CD4-positive, CD25-positive, alpha-beta regulatory T cell (primary cell): ENCODE results near the gene PTPRR. TPM values are rescaled to one million over a fixed set of nuclear protein-coding genes. Genes with fewer than 3 reads are reported as not detected.

Experiments
- ATAC-seq, 2 donors: fragments of 150-1000 bp; cut with Tn5 transposase; one replicate each; pipeline ENCODE4 v1.10.0; 2021; ENCODE audit warnings: low read depth in 2 of 2, moderate number of reproducible peaks in 2 of 2, moderate library complexity in 1 of 2
- DNase-seq, 3 donors: peaks; one replicate each; pipeline versions ENCODE4 v3.0.0 to v3.0.0-alpha.2; 2012 to 2022; ENCODE audit warnings: mixed read lengths in 1 of 3
- H3K27ac ChIP-seq: one replicate; pipeline ENCODE4 v1.7.0; 2013; ENCODE audit warnings: mild to moderate bottlenecking, low read length; ENCODE audit not compliant: insufficient read depth, poor library complexity, severe bottlenecking
- H3K27me3 ChIP-seq: one replicate; pipeline ENCODE4 v1.7.0; 2013; ENCODE audit warnings: low read length; ENCODE audit not compliant: control insufficient read depth, insufficient read depth
- H3K36me3 ChIP-seq: one replicate; pipeline ENCODE4 v1.7.0; 2013; ENCODE audit warnings: mild to moderate bottlenecking, low read length, moderate library complexity; ENCODE audit not compliant: control insufficient read depth, insufficient read depth
- H3K4me1 ChIP-seq: 2 replicates; pipeline ENCODE4 v1.7.0; 2013; ENCODE audit warnings: mild to moderate bottlenecking, low read length; ENCODE audit not compliant: insufficient read depth, control insufficient read depth, poor library complexity, severe bottlenecking
- H3K4me3 ChIP-seq: one replicate; pipeline ENCODE4 v1.7.0; 2013; ENCODE audit warnings: low read depth, mild to moderate bottlenecking, low read length, moderate library complexity
- H3K9me3 ChIP-seq, 2 experiments: 1 replicate in 1 of 2; 2 replicates in 1 of 2; pipeline ENCODE4 v1.7.0; 2013; ENCODE audit warnings: low read length in 2 of 2, mild to moderate bottlenecking in 1 of 2, moderate library complexity in 1 of 2; ENCODE audit not compliant: control insufficient read depth in 2 of 2
- H3K27ac Mint-ChIP-seq, 3 donors: one replicate each; pipeline ENCODE4 v1.8.0; 2020 to 2022; ENCODE audit warnings: mild to moderate bottlenecking in 3 of 3, mixed read lengths in 3 of 3, moderate library complexity in 2 of 3
- H3K27me3 Mint-ChIP-seq: one replicate; pipeline ENCODE4 v1.8.0; 2022; ENCODE audit warnings: mild to moderate bottlenecking, mixed read lengths
- H3K36me3 Mint-ChIP-seq: one replicate; pipeline ENCODE4 v1.8.0; 2020; ENCODE audit warnings: mixed read lengths
- H3K4me1 Mint-ChIP-seq, 4 donors: one replicate each; pipeline ENCODE4 v1.8.0; 2020 to 2022; ENCODE audit warnings: mixed read lengths in 4 of 4, mild to moderate bottlenecking in 1 of 4
- H3K4me3 Mint-ChIP-seq, 4 donors: one replicate each; pipeline ENCODE4 v1.8.0; 2020 to 2022; ENCODE audit warnings: mild to moderate bottlenecking in 4 of 4, mixed read lengths in 4 of 4, moderate library complexity in 3 of 4
- H3K9me3 Mint-ChIP-seq, 7 donors: one replicate each; pipeline ENCODE4 v1.8.0; 2020 to 2022; ENCODE audit warnings: mixed read lengths in 7 of 7, mild to moderate bottlenecking in 3 of 7, moderate library complexity in 2 of 7
- polyA plus RNA-seq, 4 donors: library from polyadenylated mRNA; unstranded; fragments of 300-500 nt; fragmentation: Illumina TruSeq; gene quantifications; one replicate each; pipeline ENCODE4 v1.2.3, GENCODE V29; 2021
- total RNA-seq: library from RNA; stranded (reverse); gene quantifications from one replicate; pipeline ENCODE4 v1.2.3, GENCODE V29; 2022

PTPRR gene
- total and polyA plus RNA-seq, 5 donors from 2014 or later, result not detected

- Histone ChIP-seq H3K4me1 (no peaks in the 10 kb centered on the region), H3K27me3 (no peaks in the 10 kb centered on the region), H3K4me3 (no peak overlapping the region), H3K9me3 (no peaks in the 10 kb centered on the region), H3K36me3 (no peaks in the 10 kb centered on the region), H3K27ac (no peak overlapping the region)
- Mint-ChIP-seq H3K27me3 (no peaks in the 10 kb centered on the region), H3K4me1 (no peaks in the 10 kb centered on the region), H3K27ac (no peak overlapping the region), H3K36me3 (no peaks in the 10 kb centered on the region), H3K9me3 (peaks cover 0 to 8% (median 3%) of the 10 kb centered on the region in 7 donors), H3K4me3 (no peak overlapping the region)
- ATAC-seq (no peak), DNase-seq (no peak)
Measured at GRCh38 chr12:70806827-70807226, 113.7 kb downstream of the PTPRR start.

- H3K27me3 Mint-ChIP-seq, result no peaks in the 10 kb centered on the region
- ATAC-seq (no peak), DNase-seq (no peak)
- Histone ChIP-seq H3K4me3 (no peak overlapping the region), H3K27me3 (no peaks in the 10 kb centered on the region), H3K36me3 (no peaks in the 10 kb centered on the region), H3K4me1 (no peaks in the 10 kb centered on the region), H3K27ac (no peak overlapping the region), H3K9me3 (no peaks in the 10 kb centered on the region)
- H3K4me3 Mint-ChIP-seq, result no peak overlapping the region
- no peaks in the 10 kb centered on the region for H3K36me3 Mint-ChIP-seq
- H3K27ac Mint-ChIP-seq, result no peak overlapping the region
- peaks cover 0 to 8% (median 3%) of the 10 kb centered on the region in 7 donors for H3K9me3 Mint-ChIP-seq
- no peaks in the 10 kb centered on the region for H3K4me1 Mint-ChIP-seq
Measured at GRCh38 chr12:70806043-70806442, 114.5 kb downstream of the PTPRR start.

- ATAC-seq (no peak), DNase-seq (no peak)
- no peak overlapping the region for H3K27ac ChIP-seq
- H3K9me3 ChIP-seq, result no peaks in the 10 kb centered on the region
- peaks cover 4% of the 10 kb centered on the region for H3K27me3 Mint-ChIP-seq
- no peak overlapping the region for H3K4me3 Mint-ChIP-seq
- H3K4me1 ChIP-seq, result no peaks in the 10 kb centered on the region
- no peak overlapping the region for H3K4me3 ChIP-seq
- H3K27ac Mint-ChIP-seq, result no peak overlapping the region
- H3K27me3 ChIP-seq, result no peaks in the 10 kb centered on the region
- H3K36me3 Mint-ChIP-seq, result no peaks in the 10 kb centered on the region
- H3K9me3 Mint-ChIP-seq, result peaks cover 0 to 4% (median 1%) of the 10 kb centered on the region in 7 donors
- no peaks in the 10 kb centered on the region for H3K36me3 ChIP-seq
- H3K4me1 Mint-ChIP-seq, result no peaks in the 10 kb centered on the region
Measured at GRCh38 chr12:70798016-70798783, 122.3 kb downstream of the PTPRR start.

GRCh38 chr12:70796989-70797388 is 123.5 kb downstream of the PTPRR start:
- Mint-ChIP-seq H3K4me1 (no peaks in the 10 kb centered on the region), H3K27ac (no peak overlapping the region), H3K36me3 (no peaks in the 10 kb centered on the region), H3K27me3 (peaks cover 4% of the 10 kb centered on the region), H3K4me3 (no peak overlapping the region), H3K9me3 (peaks cover 0 to 4% (median 1%) of the 10 kb centered on the region in 7 donors)
- DNase-seq, result no peak
- H3K27ac ChIP-seq, result no peak overlapping the region
- H3K27me3 ChIP-seq, result no peaks in the 10 kb centered on the region
- no peak overlapping the region for H3K4me3 ChIP-seq
- no peaks in the 10 kb centered on the region for H3K36me3 ChIP-seq
- no peaks in the 10 kb centered on the region for H3K4me1 ChIP-seq
- ATAC-seq, result no peak
- H3K9me3 ChIP-seq, result no peaks in the 10 kb centered on the region

GRCh38 chr12:70795608-70796007 is 124.9 kb downstream of the PTPRR start:
- no peak for DNase-seq
- H3K27me3 Mint-ChIP-seq, result peaks cover 4% of the 10 kb centered on the region
- no peak overlapping the region for H3K27ac Mint-ChIP-seq
- Histone ChIP-seq H3K4me3 (no peak overlapping the region), H3K4me1 (no peaks in the 10 kb centered on the region), H3K27ac (no peak overlapping the region), H3K27me3 (no peaks in the 10 kb centered on the region), H3K36me3 (no peaks in the 10 kb centered on the region), H3K9me3 (no peaks in the 10 kb centered on the region)
- no peaks in the 10 kb centered on the region for H3K4me1 Mint-ChIP-seq
- H3K9me3 Mint-ChIP-seq, result peaks cover 0 to 3% (median 2%) of the 10 kb centered on the region in 7 donors
- no peak for ATAC-seq
- H3K4me3 Mint-ChIP-seq, result no peak overlapping the region
- no peaks in the 10 kb centered on the region for H3K36me3 Mint-ChIP-seq

GRCh38 chr12:70794131-70794530 is 126.4 kb downstream of the PTPRR start:
- H3K9me3 Mint-ChIP-seq, result peaks cover 0 to 3% (median 2%) of the 10 kb centered on the region in 7 donors
- peaks cover 4% of the 10 kb centered on the region for H3K27me3 Mint-ChIP-seq
- ATAC-seq (no peak), DNase-seq (no peak)
- Histone ChIP-seq H3K36me3 (no peaks in the 10 kb centered on the region), H3K27ac (no peak overlapping the region), H3K27me3 (no peaks in the 10 kb centered on the region), H3K9me3 (no peaks in the 10 kb centered on the region), H3K4me1 (no peaks in the 10 kb centered on the region), H3K4me3 (no peak overlapping the region)
- H3K27ac Mint-ChIP-seq, result no peak overlapping the region
- H3K36me3 Mint-ChIP-seq, result no peaks in the 10 kb centered on the region
- H3K4me3 Mint-ChIP-seq, result no peak overlapping the region
- no peaks in the 10 kb centered on the region for H3K4me1 Mint-ChIP-seq

GRCh38 chr12:70788774-70789173 is 131.8 kb downstream of the PTPRR start:
- Mint-ChIP-seq H3K4me1 (no peaks in the 10 kb centered on the region), H3K4me3 (no peak overlapping the region), H3K9me3 (peaks cover 0 to 4% (median 0%) of the 10 kb centered on the region in 7 donors)

GRCh38 chr12:70787612-70788011 is 132.9 kb downstream of the PTPRR start:
- no peak for DNase-seq

More at GRCh38 chr12:70788774-70789173, 131.8 kb downstream of the PTPRR start:
- H3K27me3 Mint-ChIP-seq, result peaks cover 4% of the 10 kb centered on the region
- Histone ChIP-seq H3K27ac (no peak overlapping the region), H3K4me3 (no peak overlapping the region), H3K36me3 (no peaks in the 10 kb centered on the region), H3K4me1 (no peaks in the 10 kb centered on the region), H3K9me3 (no peaks in the 10 kb centered on the region), H3K27me3 (no peaks in the 10 kb centered on the region)
- H3K27ac Mint-ChIP-seq, result no peak overlapping the region
- ATAC-seq (no peak), DNase-seq (no peak)
- no peaks in the 10 kb centered on the region for H3K36me3 Mint-ChIP-seq

More at GRCh38 chr12:70787612-70788011, 132.9 kb downstream of the PTPRR start:
- Histone ChIP-seq H3K4me3 (no peak overlapping the region), H3K27me3 (no peaks in the 10 kb centered on the region), H3K9me3 (no peaks in the 10 kb centered on the region), H3K36me3 (no peaks in the 10 kb centered on the region), H3K27ac (no peak overlapping the region), H3K4me1 (no peaks in the 10 kb centered on the region)
- Mint-ChIP-seq H3K4me3 (no peak overlapping the region), H3K27ac (no peak overlapping the region), H3K27me3 (peaks cover 4% of the 10 kb centered on the region), H3K36me3 (no peaks in the 10 kb centered on the region), H3K4me1 (no peaks in the 10 kb centered on the region), H3K9me3 (peaks cover 0 to 4% (median 0%) of the 10 kb centered on the region in 7 donors)
- no peak for ATAC-seq
